RWPE1 (cell line): Measurements from ENCODE around the gene UNC5B.

Experiments
- CTCF ChIA-PET: fragments of 350-600 bp; sonication (Branson Sonifier 250); formaldehyde crosslinking; extraction: SDS; loops from one replicate; lab custom pipeline; 2021; lab: Yijun Ruan, JAX
- POLR2A ChIA-PET: fragments of 400-600 bp; formaldehyde crosslinking; extraction: SDS; loops from one replicate; lab custom pipeline; 2020; ENCODE audit warnings: antibody characterized with exemption; ENCODE audit not compliant: low non-redundant PET; lab: Yijun Ruan, JAX
- DNase-seq: peaks from one replicate; pipeline ENCODE4 v3.0.0; 2012; ENCODE audit warnings: low spot score
- H3K27ac ChIP-seq: fragments of 450-650 bp; 2 replicates; pipeline ENCODE4 v1.5.1; 2017
- TF ChIP-seq, protein P1 (sequence below): fragments of 450-650 bp; conservative IDR thresholded peaks from 2 replicates; pipeline ENCODE4 v1.5.1; 2017; ENCODE audit warnings: low read depth, mild to moderate bottlenecking

UNC5B gene

DNA sequence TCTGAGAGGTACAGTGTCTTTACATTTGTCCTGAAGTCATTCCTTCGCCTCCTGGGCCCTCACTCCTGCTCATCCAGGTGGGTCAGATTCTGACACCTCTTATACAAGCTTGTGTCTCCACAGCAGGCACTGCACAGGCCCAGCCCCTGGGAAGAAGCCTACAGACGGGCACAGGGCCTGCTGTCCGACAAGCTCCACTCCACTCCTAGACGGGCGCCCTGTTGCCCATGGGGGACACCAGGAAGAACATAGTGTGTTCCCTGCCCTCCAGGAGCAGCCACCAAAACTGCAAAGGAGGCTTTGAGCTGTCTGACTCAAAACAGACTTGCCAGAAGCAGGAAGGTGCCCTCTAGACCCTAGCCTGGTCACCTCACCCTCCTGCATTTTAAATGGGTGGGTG is 61.1 kb downstream of the UNC5B start:
- H3K27ac ChIP-seq, result peak overlapping the region; percentile 85
- ChIA-PET CTCF (interaction anchor here (1.5 kb wide), 1 partner anchor 11 kb away, joined by 3 read pairs; no protein-coding TSS in a partner anchor), POLR2A (no interaction called here)
- TF ChIP-seq, protein P1, sequence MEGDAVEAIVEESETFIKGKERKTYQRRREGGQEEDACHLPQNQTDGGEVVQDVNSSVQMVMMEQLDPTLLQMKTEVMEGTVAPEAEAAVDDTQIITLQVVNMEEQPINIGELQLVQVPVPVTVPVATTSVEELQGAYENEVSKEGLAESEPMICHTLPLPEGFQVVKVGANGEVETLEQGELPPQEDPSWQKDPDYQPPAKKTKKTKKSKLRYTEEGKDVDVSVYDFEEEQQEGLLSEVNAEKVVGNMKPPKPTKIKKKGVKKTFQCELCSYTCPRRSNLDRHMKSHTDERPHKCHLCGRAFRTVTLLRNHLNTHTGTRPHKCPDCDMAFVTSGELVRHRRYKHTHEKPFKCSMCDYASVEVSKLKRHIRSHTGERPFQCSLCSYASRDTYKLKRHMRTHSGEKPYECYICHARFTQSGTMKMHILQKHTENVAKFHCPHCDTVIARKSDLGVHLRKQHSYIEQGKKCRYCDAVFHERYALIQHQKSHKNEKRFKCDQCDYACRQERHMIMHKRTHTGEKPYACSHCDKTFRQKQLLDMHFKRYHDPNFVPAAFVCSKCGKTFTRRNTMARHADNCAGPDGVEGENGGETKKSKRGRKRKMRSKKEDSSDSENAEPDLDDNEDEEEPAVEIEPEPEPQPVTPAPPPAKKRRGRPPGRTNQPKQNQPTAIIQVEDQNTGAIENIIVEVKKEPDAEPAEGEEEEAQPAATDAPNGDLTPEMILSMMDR, result no peak
- DNase-seq, result no peak

DNA sequence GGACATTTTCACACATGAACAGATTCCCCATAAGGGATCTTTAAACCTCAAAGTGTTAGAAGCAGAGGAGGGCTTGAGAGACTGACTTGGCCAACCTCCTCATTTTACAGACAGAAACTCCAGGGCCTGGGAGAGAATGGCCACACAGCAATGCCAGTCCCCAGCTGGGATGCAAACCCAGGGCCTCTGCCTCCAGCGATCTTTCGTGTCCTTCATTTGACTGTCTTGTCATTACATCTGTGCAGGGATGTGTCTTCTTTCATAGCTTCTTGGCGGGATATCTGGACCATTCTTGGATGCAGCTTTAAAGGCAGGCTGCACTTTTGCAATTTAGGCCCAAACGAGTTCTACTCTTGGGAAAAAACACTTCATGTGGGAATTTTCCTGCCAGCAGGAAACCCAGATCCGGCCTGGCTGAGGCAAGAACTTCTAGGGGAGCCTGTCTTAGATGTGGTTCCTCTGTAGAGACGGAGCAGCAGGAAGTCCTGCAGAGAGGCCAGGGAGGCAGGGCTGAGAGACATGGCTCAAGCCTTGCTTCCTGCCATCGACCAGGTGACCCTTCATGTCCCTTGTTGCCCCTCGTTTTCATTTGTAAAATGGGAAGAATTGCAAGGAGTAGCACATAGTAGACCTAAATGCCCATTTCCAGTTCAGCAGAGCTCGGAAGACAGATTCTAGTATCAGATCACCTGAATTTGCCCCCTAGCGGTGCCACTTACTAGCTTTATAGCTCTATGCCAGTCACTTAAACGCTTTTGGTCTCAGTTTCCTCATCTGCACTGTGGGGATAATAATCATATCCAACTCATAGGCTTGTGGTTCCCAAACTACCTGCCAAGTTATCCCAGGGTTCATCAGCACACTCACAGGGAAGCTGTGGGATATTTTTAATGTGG is 62.8 kb downstream of the UNC5B start:
- TF ChIP-seq, protein P1, result no peak
- no peak for DNase-seq
- ChIA-PET POLR2A (no interaction called here), CTCF (interaction anchor here (1.0 to 1.6 kb wide), 4 partner anchors 10 to 350 kb away, joined by 3 to 4 read pairs (median 4); no protein-coding TSS in a partner anchor)
- H3K27ac ChIP-seq, result peak overlapping the region; percentile 31

DNA sequence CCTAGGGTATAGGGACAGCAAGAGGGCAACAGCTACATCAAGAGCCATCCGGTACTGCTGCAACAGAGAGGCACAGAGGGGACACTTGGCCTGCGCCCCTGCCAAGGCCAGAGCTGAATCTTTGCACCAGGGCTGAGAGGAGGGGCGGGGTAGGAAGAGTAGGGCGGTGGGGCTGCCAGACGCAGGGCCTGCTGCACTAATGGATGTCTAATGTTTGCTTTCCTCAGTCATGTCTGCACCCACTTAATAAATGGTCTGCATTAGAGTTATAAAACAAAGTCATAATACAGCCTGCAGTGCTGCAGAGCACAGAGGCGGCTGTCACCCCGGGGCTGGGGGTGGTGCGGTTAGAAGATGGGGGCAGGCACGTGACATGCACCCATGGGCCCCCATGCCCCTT is 64.5 kb downstream of the UNC5B start:
- ChIA-PET POLR2A (no interaction called here), CTCF (interaction anchor here (0.5 to 0.9 kb wide), 3 partner anchors 13 to 1581 kb away, joined by 3 to 4 read pairs (median 3); no protein-coding TSS in a partner anchor)
- TF ChIP-seq, protein P1, result no peak
- DNase-seq, result no peak
- no peak overlapping the region for H3K27ac ChIP-seq

DNA sequence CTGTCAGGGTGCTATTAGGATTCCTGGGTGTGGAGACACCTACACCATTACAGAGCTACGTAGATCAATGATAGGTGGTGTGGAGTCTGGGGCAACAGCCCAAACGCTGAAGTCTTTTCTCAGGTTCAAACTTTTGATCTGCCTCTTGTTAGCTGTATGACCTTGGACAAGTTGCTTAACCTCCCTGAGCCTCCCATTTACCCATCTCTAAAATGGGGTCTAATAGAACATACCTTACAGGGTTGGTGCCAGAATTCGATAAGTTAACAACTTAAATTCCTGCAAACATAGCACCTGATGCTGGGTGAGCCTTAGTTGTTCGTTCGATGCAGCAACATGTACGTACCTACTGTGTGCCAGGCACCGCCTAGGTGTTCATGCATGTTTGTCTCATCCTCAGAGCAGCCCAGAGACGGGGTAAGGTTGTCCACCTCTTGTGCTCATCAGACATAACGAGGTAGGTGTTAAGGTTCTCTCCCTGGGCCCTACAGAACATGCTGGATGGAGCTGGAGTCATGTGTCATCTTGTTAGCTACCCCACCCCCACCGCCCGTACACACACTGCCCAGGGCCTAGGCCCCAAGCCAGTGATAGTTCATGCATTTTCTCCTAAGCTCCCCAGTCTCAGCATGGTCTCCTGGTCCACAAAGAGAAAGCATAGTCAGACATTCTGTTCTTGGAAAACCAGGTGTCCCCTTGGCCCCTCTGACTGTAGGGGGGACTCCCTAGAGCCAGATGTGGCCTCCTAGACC is 65.7 kb downstream of the UNC5B start:
- no peak for DNase-seq
- CTCF ChIA-PET, result interaction anchor here (0.8 to 2.1 kb wide), 3 partner anchors 8 to 124 kb away, joined by 3 to 9 read pairs (median 5); no protein-coding TSS in a partner anchor
- TF ChIP-seq, protein P1, result no peak
- 0 out of 2 replicates have a peak overlapping the region, but pooled peaks have one; percentile 3 for H3K27ac ChIP-seq
- POLR2A ChIA-PET, result no interaction called here

DNA sequence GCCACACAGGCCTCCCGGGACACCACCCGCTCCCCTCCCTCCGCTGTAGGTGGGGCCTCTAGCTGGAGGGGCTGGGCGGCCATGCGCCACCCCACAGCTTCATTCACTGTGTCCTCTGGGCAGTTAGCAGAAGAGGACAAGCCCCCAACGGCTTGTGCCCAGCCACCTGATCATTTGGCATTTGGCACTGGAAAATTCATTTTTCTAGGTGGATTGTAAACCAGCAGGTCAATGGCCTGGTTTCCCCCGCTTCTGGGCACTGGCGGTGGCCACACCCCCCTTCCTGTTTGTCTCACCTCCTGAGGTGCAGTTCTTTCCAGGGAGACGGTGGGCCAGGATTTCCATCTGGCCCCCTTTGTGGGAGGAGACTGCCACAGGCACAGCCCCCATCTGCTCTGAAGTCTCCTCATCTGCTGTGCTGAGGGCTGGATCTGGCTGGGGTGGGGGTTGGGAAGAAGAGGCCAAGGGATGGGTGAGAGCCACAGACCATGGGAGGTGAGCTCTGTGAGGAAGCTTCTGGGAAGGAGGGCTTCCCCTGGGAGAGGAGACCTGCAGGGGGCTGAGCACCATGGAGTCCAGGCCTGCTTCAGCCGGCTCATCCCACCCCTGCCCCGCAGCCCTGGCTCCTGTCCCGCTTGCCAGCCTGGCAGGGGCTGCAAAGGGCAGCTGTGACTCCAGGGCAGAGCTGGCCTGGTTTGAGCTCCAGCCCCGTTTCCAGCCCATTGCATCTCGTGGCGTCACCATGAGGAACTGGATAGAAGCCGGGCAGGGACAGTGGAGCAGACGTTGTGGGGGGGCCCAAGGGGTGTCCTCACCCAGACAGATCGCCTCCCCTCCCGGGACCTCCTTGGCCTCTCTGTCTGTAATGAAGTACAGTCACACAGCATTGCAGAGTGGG is 66.6 kb downstream of the UNC5B start:
- DNase-seq, result no peak
- H3K27ac ChIP-seq, result 0 out of 2 replicates have a peak overlapping the region, but pooled peaks have one; percentile 3
- ChIA-PET POLR2A (no interaction called here), CTCF (interaction anchor here (0.6 to 2.1 kb wide), 3 partner anchors 9 to 1018 kb away, joined by 3 to 9 read pairs (median 6); no protein-coding TSS in a partner anchor)
- TF ChIP-seq, protein P1, result no peak
